Calu3 (cell line): ENCODE data around the gene NPR2. TPM values are rescaled to one million over a fixed set of nuclear protein-coding genes. Genes with fewer than 3 reads are reported as not detected.

Experiments used
- BruUV-seq: library from RNA; stranded (reverse); fragments of 400-500 nt; replicated peaks from 2 replicates; lab custom pipeline; 2021; lab: Mats Ljungman, UMichigan
- CTCF ChIA-PET: fragments of 300-600 bp; sonication (Branson Sonifier 250); formaldehyde crosslinking; loops from one replicate; lab custom pipeline; 2022; ENCODE audit warnings: antibody characterized with exemption; lab: Charles Lee
- DNase-seq: peaks from one replicate; pipeline ENCODE4 v3.0.0; 2022
- H3K27ac Mint-ChIP-seq: one replicate; pipeline ENCODE4 v1.8.0; 2022; ENCODE audit warnings: mixed read lengths; ENCODE audit not compliant: unreplicated experiment
- H3K27me3 Mint-ChIP-seq: one replicate; pipeline ENCODE4 v1.8.0; 2022; ENCODE audit warnings: mixed read lengths; ENCODE audit not compliant: unreplicated experiment
- H3K36me3 Mint-ChIP-seq: one replicate; pipeline ENCODE4 v1.8.0; 2022; ENCODE audit warnings: mild to moderate bottlenecking, moderate library complexity, mixed read lengths; ENCODE audit not compliant: insufficient read depth, unreplicated experiment
- H3K4me1 Mint-ChIP-seq: one replicate; pipeline ENCODE4 v1.8.0; 2022; ENCODE audit warnings: mild to moderate bottlenecking, low read depth, mixed read lengths; ENCODE audit not compliant: unreplicated experiment
- H3K4me3 Mint-ChIP-seq: one replicate; pipeline ENCODE4 v1.8.0; 2022; ENCODE audit warnings: mild to moderate bottlenecking, low read depth, moderate library complexity, mixed read lengths; ENCODE audit not compliant: unreplicated experiment
- H3K9me3 Mint-ChIP-seq: one replicate; pipeline ENCODE4 v1.8.0; 2022; ENCODE audit warnings: low read depth, mixed read lengths; ENCODE audit not compliant: unreplicated experiment
- intact Hi-C: fragments of 100-400 bp; cut with micrococcal nuclease; formaldehyde crosslinking; loops from one replicate; pipeline ENCODE4 v1.10.0; 2022; ENCODE audit not compliant: unreplicated experiment
- total RNA-seq: library from RNA; stranded (reverse); gene quantifications from 2 replicates; pipeline ENCODE4 v1.2.3, GENCODE V29; 2022
- TF ChIP-seq, protein P1 (sequence below): fragments of 200-600 bp; IDR thresholded peaks from one replicate; pipeline ENCODE4 v1.8.0; 2022; ENCODE audit warnings: antibody characterized with exemption; ENCODE audit not compliant: unreplicated experiment

Gene NPR2
- total RNA-seq, 1 experiment from 2014 or later = 19.2 TPM

DNA sequence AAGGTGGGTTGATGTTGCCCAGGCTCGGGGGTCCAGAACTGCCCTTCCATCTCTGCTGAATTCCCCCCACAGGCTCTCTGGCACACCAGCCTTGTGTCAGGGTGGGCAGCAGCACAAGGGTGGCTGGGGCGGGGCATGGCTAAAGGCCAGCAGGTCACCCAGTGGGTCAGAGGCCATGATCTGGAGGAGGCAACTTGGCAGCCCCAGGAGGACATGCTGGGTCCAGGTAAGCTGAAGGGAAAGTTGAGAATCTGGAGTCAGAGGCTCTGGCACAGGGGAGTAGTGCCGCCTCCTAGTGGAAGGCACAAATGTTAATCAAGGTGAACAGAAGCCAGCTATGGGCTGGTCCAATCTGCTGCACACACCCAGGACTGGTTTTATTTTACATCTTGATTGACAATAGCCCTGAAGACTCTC, 43.8 kb downstream of the NPR2 start:
- DNase-seq = no peak
- CTCF ChIA-PET = no interaction called here
- no TSS peak for BruUV-seq
- H3K4me3 Mint-ChIP-seq = no peak overlapping the region
- H3K9me3 Mint-ChIP-seq = no peaks in the 10 kb centered on the region
- peaks cover 5% of the 10 kb centered on the region for H3K36me3 Mint-ChIP-seq
- H3K27me3 Mint-ChIP-seq = peaks cover 17% of the 10 kb centered on the region
- intact Hi-C loops = no loop called here
- TF ChIP-seq, protein P1, sequence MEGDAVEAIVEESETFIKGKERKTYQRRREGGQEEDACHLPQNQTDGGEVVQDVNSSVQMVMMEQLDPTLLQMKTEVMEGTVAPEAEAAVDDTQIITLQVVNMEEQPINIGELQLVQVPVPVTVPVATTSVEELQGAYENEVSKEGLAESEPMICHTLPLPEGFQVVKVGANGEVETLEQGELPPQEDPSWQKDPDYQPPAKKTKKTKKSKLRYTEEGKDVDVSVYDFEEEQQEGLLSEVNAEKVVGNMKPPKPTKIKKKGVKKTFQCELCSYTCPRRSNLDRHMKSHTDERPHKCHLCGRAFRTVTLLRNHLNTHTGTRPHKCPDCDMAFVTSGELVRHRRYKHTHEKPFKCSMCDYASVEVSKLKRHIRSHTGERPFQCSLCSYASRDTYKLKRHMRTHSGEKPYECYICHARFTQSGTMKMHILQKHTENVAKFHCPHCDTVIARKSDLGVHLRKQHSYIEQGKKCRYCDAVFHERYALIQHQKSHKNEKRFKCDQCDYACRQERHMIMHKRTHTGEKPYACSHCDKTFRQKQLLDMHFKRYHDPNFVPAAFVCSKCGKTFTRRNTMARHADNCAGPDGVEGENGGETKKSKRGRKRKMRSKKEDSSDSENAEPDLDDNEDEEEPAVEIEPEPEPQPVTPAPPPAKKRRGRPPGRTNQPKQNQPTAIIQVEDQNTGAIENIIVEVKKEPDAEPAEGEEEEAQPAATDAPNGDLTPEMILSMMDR = no peak
- H3K27ac Mint-ChIP-seq = no peak overlapping the region
- peaks cover 24% of the 10 kb centered on the region for H3K4me1 Mint-ChIP-seq

DNA sequence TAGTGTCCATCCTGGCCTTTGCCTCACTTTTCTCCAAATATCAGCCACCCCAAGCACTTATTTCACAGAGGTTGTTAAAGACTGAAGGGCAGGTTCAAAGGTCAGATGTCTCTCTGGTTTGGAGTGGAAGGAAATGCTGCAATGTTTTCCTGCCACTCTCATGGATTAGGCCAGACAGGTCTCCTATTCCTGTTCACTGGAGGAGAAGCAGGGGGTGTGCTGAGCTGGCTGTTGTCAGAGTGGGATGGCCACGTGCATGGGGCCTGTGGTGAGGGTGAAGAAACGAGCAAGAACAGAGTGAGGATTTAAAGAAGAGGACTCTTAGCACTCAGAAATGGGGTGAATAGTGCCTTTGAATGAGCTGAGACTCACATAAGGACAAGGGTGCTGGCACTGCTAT, 44.4 kb downstream of the NPR2 start:
- TF ChIP-seq, protein P1 = no peak
- Mint-ChIP-seq H3K4me1 (peaks cover 24% of the 10 kb centered on the region), H3K4me3 (no peak overlapping the region), H3K27ac (no peak overlapping the region), H3K36me3 (peaks cover 5% of the 10 kb centered on the region), H3K27me3 (peaks cover 17% of the 10 kb centered on the region), H3K9me3 (no peaks in the 10 kb centered on the region)
- no peak for DNase-seq
- intact Hi-C loops = no loop called here
- no TSS peak for BruUV-seq
- CTCF ChIA-PET = no interaction called here

DNA sequence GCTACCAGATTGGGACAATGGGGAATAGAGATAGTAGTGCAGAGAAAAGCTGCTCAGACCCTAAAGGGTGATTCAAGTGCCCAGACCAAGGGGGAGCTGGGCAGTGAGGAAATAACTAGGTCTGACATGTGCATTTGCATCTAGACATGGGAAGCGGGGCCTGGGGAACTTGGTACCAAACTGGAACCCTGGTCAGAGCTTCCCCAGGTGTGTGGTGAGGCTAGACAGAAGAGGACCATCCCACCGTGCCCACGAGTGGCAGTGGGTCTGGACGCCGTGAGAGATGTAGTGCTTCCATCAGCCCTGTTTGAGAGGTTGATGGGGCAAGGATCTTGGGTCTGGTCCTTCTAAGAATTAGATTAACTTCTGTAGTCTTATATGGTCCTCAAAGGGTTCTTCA, 45.2 kb downstream of the NPR2 start:
- H3K27me3 Mint-ChIP-seq = peaks cover 17% of the 10 kb centered on the region
- CTCF ChIA-PET = no interaction called here
- H3K9me3 Mint-ChIP-seq = no peaks in the 10 kb centered on the region
- intact Hi-C loops = no loop called here
- peaks cover 5% of the 10 kb centered on the region for H3K36me3 Mint-ChIP-seq
- H3K27ac Mint-ChIP-seq = no peak overlapping the region
- BruUV-seq = no TSS peak
- no peak for DNase-seq
- TF ChIP-seq, protein P1 = no peak
- H3K4me1 Mint-ChIP-seq = peaks cover 24% of the 10 kb centered on the region
- no peak overlapping the region for H3K4me3 Mint-ChIP-seq

DNA sequence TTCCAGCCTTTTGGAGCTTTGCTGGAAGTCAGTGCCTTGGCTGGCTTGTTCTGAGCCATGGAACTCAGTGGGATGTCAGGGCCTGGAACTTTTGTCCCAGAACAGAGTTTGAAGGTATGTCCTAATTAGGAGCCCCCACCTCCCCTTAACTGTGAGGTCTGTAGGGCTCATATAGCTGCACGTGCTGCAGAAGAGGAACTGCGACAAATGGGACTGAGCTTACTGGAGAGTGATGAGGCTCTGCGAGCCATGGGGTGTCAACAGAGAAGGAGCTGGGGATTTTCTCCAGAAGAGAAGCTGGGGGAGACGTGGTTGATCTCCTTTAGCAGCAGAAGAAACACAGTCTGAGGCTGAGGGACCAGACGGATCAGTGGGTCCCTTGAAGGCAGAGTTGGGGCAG, 48.5 kb downstream of the NPR2 start:
- Mint-ChIP-seq H3K27me3 (peaks cover 17% of the 10 kb centered on the region), H3K4me1 (peaks cover 9% of the 10 kb centered on the region), H3K9me3 (no peaks in the 10 kb centered on the region), H3K36me3 (no peaks in the 10 kb centered on the region), H3K27ac (no peak overlapping the region), H3K4me3 (no peak overlapping the region)
- BruUV-seq = no TSS peak
- TF ChIP-seq, protein P1 = no peak
- no peak for DNase-seq
- intact Hi-C loops = no loop called here
- CTCF ChIA-PET = no interaction called here
